NCI-H2171 treated with DMSO at 0.1 percent for 48 hours (cell line): ENCODE results near the gene BOD1L1.

Experiments
- DNase-seq: peaks from one replicate; lab custom pipeline; 2025; lab: John Stamatoyannopoulos, UW

BOD1L1 gene

GRCh38 chr4:13523591-13524503, 103.7 kb downstream of the BOD1L1 start:
- DNase-seq, result no peak

GRCh38 chr4:13523105-13523477, 104.4 kb downstream of the BOD1L1 start:
- no peak for DNase-seq

- no peak for DNase-seq
Measured at GRCh38 chr4:13522282-13523104, 105.0 kb downstream of the BOD1L1 start.

GRCh38 chr4:13521047-13521446, 106.5 kb downstream of the BOD1L1 start:
- DNase-seq, result no peak
